PC-3 (cell line): Measurements from ENCODE around the gene CPEB4.

Source experiments
- CTCF ChIP-seq: fragments of 300-600 bp; sonication (generic); conservative IDR thresholded peaks from 2 replicates; pipeline ENCODE4 v1.5.1; 2017; ENCODE audit warnings: antibody characterized with exemption, low read depth, mild to moderate bottlenecking, low read length
- EZH2 ChIP-seq: fragments of 300-600 bp; sonication (generic); IDR thresholded peaks from one replicate; pipeline ENCODE4 v1.6.1; 2017; ENCODE audit warnings: antibody characterized with exemption, mild to moderate bottlenecking, low read length; ENCODE audit not compliant: unreplicated experiment
- EZH2phosphoT487 ChIP-seq: fragments of 300-600 bp; sonication (generic); IDR thresholded peaks from 2 replicates; pipeline ENCODE4 v1.6.1; 2018; ENCODE audit warnings: mild to moderate bottlenecking, antibody characterized with exemption, low read length, borderline replicate concordance

GRCh38 chr5:173932695-173933139, 44.6 kb downstream of the CPEB4 start:
- TF ChIP-seq CTCF (no peak), EZH2 (no peak), EZH2phosphoT487 (no peak)
